SKM-1 (cell line): ENCODE measurements around the gene SOST.
A peak's percentile ranks its signal among the peaks of the same experiment; 100 is the strongest.

Experiments used
- DNase-seq: peaks from one replicate; lab custom pipeline; 2025; ENCODE audit not compliant: unreplicated experiment; lab: John Stamatoyannopoulos, UW

SOST gene

GRCh38 chr17:43774304-43775250, 16.0 kb upstream of the SOST start:
- DNase-seq, result no peak

GRCh38 chr17:43772877-43773648, 14.5 kb upstream of the SOST start:
- peak; percentile 94 for DNase-seq

- no peak for DNase-seq
Observed at GRCh38 chr17:43771463-43771862, 12.9 kb upstream of the SOST start.

GRCh38 chr17:43770957-43771356, 12.4 kb upstream of the SOST start:
- no peak for DNase-seq

GRCh38 chr17:43769859-43770258, 11.3 kb upstream of the SOST start:
- no peak for DNase-seq

- no peak for DNase-seq
Observed at GRCh38 chr17:43769426-43769825, 10.8 kb upstream of the SOST start.

- DNase-seq, result no peak
Observed at GRCh38 chr17:43768943-43769342, 10.4 kb upstream of the SOST start.

- DNase-seq, result peak; percentile 79
Observed at GRCh38 chr17:43768382-43768781, 9.8 kb upstream of the SOST start.

GRCh38 chr17:43767713-43768059, 9.1 kb upstream of the SOST start:
- no peak for DNase-seq

- no peak for DNase-seq
Observed at GRCh38 chr17:43767053-43767712, 8.6 kb upstream of the SOST start.

- DNase-seq, result no peak
Observed at GRCh38 chr17:43766413-43767052, 7.9 kb upstream of the SOST start.

- peak; percentile 60 for DNase-seq
Observed at GRCh38 chr17:43760254-43760852, 1.8 kb upstream of the SOST start.

GRCh38 chr17:43759836-43760235, 1.2 kb upstream of the SOST start:
- DNase-seq, result no peak

GRCh38 chr17:43758086-43758485, 505 bp downstream of the SOST start:
- DNase-seq, result no peak

- no peak for DNase-seq
Observed at GRCh38 chr17:43757171-43757660, 1.4 kb downstream of the SOST start.

- no peak for DNase-seq
Observed at GRCh38 chr17:43756201-43756600, 2.4 kb downstream of the SOST start.

GRCh38 chr17:43755389-43755875, 3.2 kb downstream of the SOST start:
- DNase-seq, result no peak

GRCh38 chr17:43754947-43755346, 3.6 kb downstream of the SOST start:
- no peak for DNase-seq

- DNase-seq, result no peak
Observed at GRCh38 chr17:43753493-43754129, 5.0 kb downstream of the SOST start.

GRCh38 chr17:43750153-43750552, 8.4 kb downstream of the SOST start:
- DNase-seq, result no peak
